Measurements from ENCODE around the gene CASQ1. TPM values are rescaled to one million over a fixed set of nuclear protein-coding genes. Genes with fewer than 3 reads are reported as not detected.

The CASQ1 gene
- total and polyA plus RNA-seq, 8 donors, result 0.17 to 0.71 (median 0.29) TPM; not detected in 1

GRCh38 chr1:160232911-160233310 lies 42.5 kb downstream of the CASQ1 start:
- peaks cover 0 to 96% of the 10 kb centered on the region in 2 donors for H3K36me3 ChIP-seq
- DNase-seq, result no peak
- intact Hi-C loops (cut with DNase I), result no loop called here

GRCh38 chr1:160236806-160237205 lies 46.4 kb downstream of the CASQ1 start:
- no peak for TF ChIP-seq CTCF (IDR thresholded peaks at IDR 0.05)
- Histone ChIP-seq H3K4me1 (no peaks in the 10 kb centered on the region), H3K9me3 (no peaks in the 10 kb centered on the region), H3K27ac (no peak overlapping the region), H3K27me3 (no peaks in the 10 kb centered on the region), H3K36me3 (peaks cover 3 to 96% of the 10 kb centered on the region in 2 donors), H3K4me3 (no peak overlapping the region)
- DNase-seq (no peak), ATAC-seq (no peak)
- intact Hi-C loops (cut with DNase I), result no loop called here

More at GRCh38 chr1:160232911-160233310, 42.5 kb downstream of the CASQ1 start:
- no peaks in the 10 kb centered on the region for H3K4me1 ChIP-seq
- no peak for ATAC-seq
- H3K9me3 ChIP-seq, result no peaks in the 10 kb centered on the region
- H3K27ac ChIP-seq, result no peak overlapping the region
- H3K27me3 ChIP-seq, result no peaks in the 10 kb centered on the region
- no peak overlapping the region for H3K4me3 ChIP-seq
- no peak for TF ChIP-seq CTCF (IDR thresholded peaks at IDR 0.05)

GRCh38 chr1:160237558-160237957 lies 47.2 kb downstream of the CASQ1 start:
- Histone ChIP-seq H3K27ac (no peak overlapping the region), H3K36me3 (peaks cover 3 to 96% of the 10 kb centered on the region in 2 donors), H3K4me1 (no peaks in the 10 kb centered on the region), H3K9me3 (no peaks in the 10 kb centered on the region), H3K27me3 (no peaks in the 10 kb centered on the region), H3K4me3 (no peak overlapping the region)
- DNase-seq (no peak), ATAC-seq (no peak)
- intact Hi-C loops (cut with DNase I), result no loop called here
- no peak for TF ChIP-seq CTCF (IDR thresholded peaks at IDR 0.05)

- intact Hi-C loops (cut with DNase I), result no loop called here
- Histone ChIP-seq H3K27ac (no peak overlapping the region), H3K4me1 (peaks cover 0 to 5% of the 10 kb centered on the region in 2 donors), H3K9me3 (no peaks in the 10 kb centered on the region), H3K27me3 (no peaks in the 10 kb centered on the region), H3K36me3 (peaks cover 3 to 96% of the 10 kb centered on the region in 2 donors), H3K4me3 (no peak overlapping the region)
- ATAC-seq (no peak), DNase-seq (no peak)
- TF ChIP-seq CTCF (IDR thresholded peaks at IDR 0.05), result no peak
These were observed 48.0 kb downstream of the CASQ1 start for GRCh38 chr1:160238408-160238807.

GRCh38 chr1:160239582-160240299 lies 49.4 kb downstream of the CASQ1 start:
- Histone ChIP-seq H3K36me3 (peaks cover 3 to 92% of the 10 kb centered on the region in 2 donors), H3K4me3 (no peak overlapping the region), H3K4me1 (peaks cover 0 to 5% of the 10 kb centered on the region in 2 donors), H3K9me3 (no peaks in the 10 kb centered on the region), H3K27me3 (no peaks in the 10 kb centered on the region), H3K27ac (no peak overlapping the region)
- DNase-seq (no peak), ATAC-seq (no peak)
- TF ChIP-seq CTCF (IDR thresholded peaks at IDR 0.05), result no peak
- intact Hi-C loops (cut with DNase I), result loop anchor here in 1 of 2 donors (10.0 kb wide), 1 partner anchor 45 kb away; the partner anchor contains the start of gene CASQ1
